Measurements from ENCODE around the gene STK25.

The STK25 gene

DNA sequence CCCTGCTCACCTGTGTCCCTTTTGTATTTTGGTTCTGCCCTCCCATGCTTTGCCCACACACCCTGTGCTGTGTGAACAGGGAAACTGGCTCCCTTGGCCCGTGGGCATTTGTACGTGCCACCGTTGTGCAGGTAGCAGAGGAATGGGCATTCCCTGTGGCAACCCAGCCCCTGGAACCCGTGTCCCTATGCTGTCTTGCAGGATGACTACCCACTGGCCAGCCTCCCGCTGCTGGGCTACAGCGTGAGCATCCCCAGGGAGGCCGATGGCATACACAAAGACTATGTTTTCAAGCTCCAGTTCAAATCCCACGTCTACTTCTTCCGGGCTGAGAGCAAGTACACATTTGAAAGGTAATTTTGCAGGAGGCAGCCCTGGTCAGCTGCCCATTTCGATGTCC lies 15.3 kb downstream of the STK25 start:
- no peak for DNase-seq (ENCODE audit: low spot score)

DNA sequence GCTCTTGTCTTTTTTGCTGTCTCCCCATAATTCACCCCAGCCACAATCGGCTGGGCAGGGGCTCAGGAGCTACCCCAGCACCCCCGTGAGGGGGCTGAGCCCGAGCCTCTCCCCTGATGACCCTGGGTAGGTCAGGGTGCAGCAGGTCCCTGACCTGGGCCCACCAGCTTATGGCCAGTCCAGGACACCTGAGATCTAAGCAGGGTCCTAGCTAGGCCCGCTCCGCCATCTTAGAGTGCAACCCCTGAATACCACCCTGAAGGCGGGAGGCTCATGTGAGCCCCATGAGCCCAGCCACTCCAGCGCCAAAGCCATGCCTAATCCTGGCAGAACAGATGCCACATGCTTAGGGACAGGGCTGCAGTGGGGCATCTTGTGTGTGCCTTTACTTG lies 16.2 kb downstream of the STK25 start:
- no peak for DNase-seq (ENCODE audit: low spot score)

DNA sequence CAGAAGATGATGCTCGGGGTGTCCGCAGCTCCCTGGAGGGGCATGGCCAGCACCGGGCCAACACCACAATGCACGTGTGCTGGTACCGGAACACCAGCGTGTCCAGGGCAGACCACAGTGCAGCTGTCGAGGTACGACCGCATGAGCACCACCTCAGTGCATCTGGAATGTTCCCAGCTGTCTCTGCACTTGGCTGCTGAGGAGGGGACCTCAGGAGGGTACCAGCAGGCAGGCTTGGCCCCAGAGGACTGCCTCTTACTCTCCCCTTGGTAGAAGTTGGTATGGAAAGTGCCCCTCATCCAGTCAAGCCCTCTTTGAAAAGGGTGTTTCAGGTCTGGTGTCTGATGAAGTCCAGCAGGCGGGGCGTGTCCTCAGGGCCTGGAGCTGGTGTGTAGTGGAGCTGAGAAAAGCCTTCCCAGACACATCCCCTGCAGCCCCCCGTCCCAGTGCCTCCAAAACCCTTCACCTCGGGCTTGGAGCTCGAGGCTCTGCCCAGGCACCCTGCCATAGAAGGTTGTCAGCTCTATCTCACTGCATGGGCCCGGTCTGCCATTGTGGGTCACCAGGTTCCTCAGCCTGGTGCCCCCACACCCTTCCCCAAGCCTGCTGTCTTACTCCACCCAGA lies 16.7 kb downstream of the STK25 start:
- DNase-seq (ENCODE audit: low spot score): no peak

DNA sequence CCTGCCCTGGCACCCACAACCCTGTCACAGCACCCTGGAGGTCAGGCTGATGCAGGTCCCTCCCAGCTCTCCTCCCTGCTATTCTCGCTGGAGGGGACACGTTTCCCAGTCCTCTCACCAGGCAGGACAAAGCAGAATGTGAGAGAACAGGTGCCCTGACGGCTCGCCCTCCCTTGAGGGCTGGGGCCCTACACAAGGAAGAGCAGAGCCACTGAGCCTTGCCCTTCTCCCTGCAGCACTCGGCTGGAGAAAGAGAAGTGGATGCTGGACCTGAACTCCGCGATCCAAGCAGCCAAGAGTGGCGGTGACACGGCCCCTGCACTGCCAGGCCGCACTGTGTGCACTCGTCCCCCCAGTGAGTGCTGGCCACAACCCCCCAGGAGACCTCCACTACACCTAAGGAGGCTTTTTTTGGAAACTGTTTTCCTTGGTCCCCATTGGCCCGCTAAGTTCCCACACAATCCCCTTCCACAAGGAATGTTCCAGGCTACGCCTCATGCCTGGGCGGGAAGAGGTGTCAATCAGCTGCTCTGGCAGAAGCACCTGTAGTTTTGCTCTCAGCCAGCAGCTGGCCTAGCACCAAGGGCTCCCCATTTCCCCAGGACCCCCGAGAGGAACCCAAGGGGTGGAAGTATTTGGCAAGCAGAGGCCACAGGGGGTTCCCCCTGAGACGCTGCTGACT lies 17.4 kb downstream of the STK25 start:
- no peak for DNase-seq (ENCODE audit: low spot score)

DNA sequence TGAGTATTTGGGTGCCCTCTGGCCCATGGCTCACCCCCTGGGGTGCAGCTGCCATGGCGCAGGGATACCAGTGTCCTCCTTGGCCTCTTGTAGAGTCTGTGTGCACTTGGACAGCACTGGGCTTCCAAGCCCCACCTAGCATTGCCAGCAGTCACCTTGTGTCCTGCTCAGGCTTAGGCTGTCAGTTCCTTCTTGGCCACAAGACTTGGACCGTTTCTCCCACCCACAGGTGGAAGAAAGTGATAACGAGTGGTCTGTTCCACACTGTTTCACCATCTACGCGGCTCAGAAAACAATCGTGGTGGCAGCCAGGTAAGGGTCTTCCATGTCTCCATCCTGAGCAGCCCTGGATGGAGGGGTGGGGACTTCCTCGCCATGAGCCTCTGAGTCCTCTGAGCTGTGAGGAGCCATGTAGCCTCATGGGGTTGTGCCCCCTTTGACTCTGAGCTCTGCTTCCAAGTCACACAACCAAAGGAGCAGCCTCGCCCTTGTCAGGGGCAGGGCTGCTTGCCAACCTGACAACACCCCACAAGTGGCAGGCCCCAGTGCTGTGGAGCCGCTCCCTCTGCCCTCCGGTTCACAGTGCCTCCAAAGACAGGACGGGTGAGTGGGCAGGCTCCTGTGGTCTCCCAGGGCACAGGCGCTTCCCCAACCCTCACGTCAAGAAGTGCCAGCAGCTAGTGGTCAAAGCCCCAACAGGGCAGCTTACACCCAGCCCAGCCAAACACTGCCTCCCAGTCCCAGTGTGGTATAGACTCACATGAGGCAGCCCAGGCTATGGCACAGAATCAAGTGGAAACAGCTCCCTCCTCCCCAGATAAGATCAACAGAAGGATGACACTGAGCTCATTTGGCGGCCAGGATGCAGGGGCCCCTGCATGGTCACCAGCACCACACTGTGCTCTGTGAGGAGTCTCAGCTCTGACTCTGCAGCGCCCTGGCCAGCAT lies 18.4 kb downstream of the STK25 start:
- DNase-seq (ENCODE audit: low spot score): no peak

DNA sequence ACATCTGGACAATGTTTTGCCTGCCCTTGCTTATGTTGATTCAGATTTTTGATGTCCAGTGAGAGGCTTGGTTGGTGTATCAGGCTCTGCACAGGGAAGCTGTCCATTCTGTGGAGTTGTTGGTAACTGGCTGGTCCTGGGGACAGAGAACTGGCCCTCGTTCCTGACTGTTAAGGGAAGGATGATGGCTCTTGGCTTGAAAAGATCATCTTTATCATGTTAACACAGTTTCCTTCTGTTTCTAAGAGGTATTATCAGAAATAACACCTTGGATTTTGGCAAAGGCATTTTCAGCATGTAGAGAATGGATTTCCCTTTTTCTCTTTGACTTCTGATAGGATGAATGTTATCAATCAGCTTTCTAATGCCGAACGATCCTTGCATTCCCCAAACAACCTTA lies 19.3 kb downstream of the STK25 start:
- no peak for DNase-seq (ENCODE audit: low spot score)

DNA sequence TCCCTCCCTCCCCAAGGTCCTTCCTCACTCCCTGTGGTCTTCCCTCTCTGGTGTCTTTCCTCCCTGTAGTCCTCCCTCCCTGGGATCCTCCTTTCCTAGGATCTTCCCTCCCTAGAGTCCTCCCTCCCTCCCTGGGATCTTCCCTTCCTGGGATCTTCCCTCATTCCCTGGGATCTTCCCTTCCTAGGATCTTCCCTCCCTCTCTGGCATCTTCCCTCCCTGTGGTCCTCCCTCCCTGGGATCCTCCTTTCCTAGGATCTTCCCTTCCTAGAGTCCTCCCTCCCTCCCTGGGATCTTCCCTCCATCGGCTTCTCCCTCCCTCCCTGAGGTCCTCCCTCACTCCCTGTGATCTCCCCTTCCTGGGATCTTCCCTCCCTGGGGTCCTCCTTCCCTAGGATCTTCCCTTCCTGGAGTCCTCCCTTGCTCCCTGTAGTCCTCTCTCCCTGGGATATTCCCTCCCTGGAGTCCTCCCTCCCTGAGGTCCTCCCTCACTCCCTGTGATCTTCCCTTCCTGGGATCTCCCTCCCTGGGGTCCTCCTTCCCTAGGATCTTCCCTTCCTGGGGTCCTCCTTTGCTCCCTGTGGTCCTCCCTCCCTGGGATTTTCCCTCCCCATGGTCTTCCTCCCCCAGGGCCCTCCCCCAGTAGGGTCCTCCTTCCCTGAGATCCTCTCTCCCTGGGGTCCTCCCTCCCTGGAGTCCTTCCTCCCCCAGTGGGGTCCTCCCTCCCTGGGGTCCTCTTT lies 23.0 kb downstream of the STK25 start:
- DNase-seq (ENCODE audit: low spot score): no peak

DNA sequence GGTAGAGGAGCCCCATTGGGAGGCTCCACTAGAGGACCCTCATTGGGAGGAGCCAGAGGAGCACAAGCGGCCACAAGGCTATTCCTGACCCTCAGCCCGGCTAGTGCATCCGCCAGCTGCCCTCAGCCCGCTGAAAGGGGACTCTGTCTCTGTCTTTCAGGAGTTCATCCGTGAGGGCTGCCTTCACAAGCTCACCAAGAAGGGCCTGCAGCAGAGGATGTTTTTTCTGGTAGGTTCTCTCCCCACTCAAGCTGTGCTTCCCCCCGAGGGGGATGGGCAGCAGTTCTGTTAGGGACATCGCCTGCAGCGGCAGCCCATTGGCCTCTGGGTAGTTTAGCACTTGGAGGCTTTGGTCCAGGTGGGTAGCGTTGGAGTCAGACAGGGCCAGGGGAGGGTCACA lies 25.1 kb downstream of the STK25 start:
- no peak for DNase-seq (ENCODE audit: low spot score)

DNA sequence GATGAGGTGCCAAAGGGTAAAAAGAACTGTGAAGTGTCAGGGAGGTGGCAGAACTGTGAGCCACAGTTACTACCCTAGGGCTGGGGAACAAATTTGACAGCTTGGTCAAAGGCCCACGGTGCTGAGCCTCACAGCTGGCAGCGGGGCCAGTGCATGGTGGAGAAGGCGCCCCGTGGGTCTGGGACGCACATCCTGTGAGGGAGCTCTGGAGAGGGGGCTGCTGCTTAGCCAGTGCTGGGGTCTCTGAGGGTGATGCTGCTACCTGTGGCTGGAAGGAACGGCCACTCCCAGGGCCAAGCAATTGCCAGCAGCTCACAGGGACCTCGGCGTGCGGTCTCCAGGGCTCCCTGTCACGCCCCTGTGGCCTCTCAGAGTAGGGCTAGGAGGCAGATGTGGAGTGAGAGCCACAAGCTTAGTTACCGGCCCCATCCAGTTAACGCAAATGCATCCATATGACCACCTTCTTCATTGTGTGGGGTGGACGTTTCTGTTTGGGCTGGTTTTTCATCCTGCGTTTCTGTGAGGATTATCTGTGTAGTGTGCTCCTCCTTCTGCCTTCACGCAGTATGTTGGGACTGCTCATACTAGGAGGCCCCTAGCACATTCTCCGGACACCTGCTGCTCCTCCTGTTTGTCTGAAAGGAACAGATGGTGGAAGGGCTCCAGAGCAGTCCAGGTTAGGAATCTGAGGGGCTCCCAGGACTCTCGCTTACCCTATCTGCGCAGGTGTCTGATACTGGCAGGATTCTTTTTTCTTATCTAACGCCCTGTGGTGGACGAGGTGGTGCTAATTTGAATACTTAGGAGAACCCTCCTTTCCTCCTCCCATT lies 26.0 kb downstream of the STK25 start:
- no peak for DNase-seq (ENCODE audit: low spot score)

DNA sequence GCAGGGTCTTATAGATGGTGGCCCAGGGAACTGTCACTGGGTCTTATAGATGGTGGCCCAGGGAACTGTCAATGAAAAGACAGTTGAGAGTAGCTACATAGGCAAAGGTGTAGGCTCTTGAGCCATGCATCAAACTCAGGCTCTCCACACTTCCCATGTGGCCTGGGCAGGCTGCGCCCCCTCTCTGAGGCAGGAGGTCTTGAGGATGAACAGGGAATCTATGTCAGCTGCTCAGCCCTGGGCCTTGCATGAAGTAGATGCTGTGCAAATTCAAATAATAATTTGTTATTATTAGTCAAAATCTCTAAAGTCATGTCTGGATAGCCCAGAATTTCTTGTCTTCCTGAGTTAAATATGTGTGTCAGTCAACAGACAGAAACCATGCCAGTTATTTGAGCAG lies 26.7 kb downstream of the STK25 start:
- no peak for DNase-seq (ENCODE audit: low spot score)

DNA sequence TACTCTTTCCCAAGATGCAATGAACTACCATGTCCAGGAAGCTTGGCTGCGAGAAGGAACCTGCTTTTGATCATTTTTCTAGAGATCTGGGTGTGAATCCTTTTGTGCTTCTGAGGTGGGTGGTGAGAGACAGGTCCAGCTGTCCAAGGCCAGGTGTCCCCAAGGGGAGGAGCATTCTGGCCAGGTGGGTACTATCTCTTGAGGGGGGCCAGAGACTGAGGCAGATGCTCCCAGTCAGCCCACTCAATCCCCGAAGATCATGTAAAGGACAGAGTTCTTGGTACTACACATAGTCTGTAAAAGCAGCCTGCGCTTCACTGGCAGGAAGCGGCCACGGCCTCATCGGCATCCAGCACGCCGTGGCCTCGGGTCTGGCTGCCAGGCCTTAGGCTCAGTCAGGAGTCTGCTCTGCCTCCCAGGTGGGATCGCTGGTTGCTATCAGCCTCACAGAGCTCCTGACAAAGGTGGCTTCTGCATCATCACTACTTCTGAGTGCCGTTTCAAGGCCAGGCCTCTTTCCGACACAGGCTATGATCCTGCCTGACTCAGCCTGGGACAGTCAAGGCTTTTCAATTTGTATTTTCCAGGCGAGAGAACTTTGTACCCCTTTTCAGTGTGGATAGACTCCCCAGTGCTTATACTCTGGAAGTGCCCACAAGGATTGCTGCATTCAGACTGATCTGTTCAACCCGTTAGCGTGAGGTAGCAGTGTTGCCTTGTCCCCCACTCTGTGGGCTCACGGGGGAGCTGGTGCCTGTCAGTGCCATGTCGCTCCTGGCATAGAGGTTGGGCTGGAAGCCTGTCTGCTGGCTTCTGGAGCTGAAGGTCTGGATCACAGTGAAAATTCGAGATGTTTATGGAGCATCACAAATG lies 29.1 kb downstream of the STK25 start:
- no peak for DNase-seq (ENCODE audit: low spot score)

DNA sequence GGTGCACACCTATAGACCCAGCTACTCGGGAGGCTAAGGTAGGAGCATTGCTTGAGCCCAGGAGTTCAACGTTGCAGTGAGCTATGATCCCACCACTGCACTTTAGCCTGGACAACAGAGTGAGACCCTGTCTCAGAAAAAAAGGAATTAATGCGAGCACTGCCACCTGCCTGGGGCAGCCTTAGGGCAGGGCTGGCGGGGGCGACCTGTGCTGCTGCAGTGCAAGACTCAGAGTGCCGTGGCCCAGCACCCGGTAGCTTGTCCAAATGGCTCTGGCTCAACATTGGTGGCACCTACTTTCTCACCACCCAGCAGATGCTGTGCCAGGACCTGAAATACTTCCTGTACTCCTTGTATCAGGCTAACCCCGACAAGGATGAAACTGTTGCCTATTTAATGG lies 30.2 kb downstream of the STK25 start:
- no peak for DNase-seq (ENCODE audit: low spot score)

DNA sequence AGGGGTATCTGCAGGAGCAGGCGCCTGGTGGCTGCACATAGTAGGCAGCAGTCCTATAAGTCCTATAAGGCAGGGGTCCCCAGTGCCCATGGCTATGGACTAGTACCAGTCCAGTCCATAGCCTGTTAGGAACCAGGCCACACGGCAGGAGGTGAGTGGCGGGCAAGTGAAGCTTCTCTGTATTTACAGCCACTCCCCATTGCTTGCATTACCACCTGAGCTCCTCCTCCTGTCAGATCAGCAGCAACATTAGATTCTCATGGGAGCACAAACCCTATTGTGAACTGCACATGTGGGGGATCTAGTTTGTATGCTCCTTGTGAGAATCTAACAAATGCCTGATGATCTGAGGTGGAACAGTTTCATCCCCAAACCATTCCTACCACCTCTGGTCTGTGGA lies 33.1 kb downstream of the STK25 start:
- DNase-seq (ENCODE audit: low spot score): no peak

DNA sequence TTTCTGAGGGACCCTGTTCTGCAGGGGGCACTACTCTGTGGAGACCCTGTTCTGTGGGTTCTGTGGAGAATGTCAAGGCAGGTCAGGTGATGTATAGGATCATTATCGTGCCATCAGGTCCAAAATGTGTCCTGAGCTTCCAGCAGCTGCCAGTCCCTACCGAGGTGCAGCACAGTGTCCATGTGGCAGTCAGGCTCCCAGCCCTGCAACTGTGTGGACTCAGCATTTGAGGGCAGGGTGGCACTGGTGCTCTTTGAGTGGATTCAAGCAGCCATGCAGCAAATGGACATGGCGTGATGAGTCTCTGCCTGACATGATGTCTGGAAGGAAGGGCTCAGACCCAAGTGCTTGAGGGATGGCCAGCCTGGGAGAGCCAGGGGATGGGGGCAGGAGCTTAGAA lies 35.0 kb downstream of the STK25 start:
- DNase-seq (ENCODE audit: low spot score): no peak

DNA sequence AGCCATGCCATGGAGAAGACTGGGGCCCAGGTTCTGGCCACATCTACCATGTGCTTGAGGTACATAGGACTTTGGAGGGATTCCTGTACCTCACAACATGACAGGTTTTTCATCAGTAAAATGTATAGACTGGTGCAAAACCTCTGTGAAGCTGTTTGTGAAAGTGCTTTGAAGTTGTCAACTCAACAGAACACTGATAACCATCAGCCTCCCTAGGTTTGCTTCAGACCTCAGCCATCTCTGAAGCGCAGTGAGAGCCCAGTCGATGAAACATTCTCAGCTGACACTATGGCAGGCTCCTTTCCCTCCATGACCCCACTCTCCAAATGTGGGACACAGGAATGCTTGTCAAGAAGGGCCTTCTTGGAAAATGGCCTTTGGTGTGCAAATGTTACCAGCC lies 38.6 kb downstream of the STK25 start:
- no peak for DNase-seq (ENCODE audit: low spot score)

DNA sequence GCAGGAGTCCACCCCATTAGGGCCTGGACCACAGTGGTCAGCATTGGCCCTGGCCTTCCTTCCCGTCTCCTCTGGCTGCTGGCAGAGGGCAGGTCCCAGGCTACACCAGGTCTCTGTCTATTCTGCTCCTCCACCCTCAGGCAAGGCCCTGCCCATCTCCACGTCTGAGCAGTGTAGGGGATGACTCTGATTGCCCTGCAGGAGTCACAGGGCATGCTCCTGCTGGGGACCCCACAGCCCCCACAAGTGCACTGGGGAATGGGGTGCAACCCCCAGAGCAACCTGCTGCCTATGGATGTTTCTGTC lies 40.0 kb downstream of the STK25 start:
- DNase-seq (ENCODE audit: low spot score): no peak

DNA sequence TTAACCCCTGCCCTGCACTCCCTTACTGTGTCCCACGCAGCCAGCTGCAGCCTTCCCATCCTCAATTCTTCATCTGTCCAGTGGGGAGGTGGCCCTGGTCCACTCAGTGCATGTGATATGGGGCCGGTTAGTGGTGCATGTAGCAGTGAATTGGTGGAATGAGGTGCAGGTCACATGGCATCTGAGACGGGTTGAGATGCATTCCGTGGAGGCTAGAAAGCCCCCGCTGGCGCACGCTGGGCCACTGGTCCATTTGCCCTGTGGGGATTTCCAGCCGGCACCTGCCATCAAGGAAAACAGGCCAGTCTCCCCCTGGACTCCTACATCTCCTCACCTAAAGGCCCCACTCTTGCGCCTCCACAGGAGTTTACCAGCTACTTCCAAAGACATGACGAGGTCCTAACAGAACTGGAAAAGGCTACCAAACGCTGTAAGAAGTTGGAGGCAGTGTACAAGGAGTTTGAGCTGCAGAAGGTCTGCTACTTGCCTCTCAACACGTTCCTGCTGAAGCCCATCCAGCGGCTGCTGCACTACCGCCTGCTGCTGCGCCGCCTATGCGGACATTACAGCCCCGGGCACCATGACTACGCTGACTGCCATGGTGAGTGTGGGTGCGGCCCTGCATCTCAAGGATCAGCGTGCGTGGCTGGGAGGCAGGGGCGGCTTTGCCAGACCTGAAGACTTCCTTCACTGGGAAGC lies 40.5 kb downstream of the STK25 start:
- DNase-seq (ENCODE audit: low spot score): no peak

DNA sequence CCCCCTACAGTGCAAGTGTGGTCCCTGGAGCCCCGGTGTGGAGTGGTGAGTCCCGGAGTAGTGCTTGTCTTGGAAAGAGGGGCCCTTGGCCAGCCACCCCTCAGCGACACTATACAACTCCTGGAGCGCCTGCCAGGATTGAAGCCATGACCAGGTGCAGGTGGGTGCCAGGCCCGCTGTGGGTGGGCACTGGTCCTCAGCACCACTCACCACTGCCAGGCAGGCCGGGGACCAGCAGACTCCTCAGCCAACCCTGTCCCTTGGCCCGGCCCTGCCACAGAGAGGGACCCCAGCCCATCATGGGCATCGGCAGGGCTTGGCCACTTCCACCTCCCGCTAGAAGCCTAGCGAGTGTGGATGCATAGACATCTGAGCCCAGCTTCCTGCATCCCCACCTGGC lies 42.2 kb downstream of the STK25 start:
- DNase-seq (ENCODE audit: low spot score): no peak

DNA sequence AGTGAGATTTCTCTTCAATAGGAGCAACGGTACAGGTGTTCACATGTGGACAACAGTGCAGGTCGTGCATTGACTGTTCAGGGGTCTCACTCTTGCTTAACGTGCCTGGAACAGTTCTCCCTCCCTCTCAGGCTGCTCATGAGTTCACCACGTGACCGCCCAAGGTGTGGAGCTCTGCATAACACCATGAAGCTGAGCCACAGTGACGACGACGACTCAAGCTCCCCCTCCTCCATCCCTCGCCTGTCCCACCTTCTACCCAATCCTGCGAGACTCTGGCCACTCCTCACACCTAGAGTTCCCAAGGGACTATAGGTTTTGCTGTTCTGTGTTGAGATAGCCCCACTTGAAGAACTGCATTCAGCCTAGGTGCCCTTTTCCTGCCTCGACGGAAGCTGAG lies 42.8 kb downstream of the STK25 start:
- DNase-seq (ENCODE audit: low spot score): no peak
